GM19438 (cell line): ENCODE measurements around the gene MTX1.
"Not testable (repeated sequence)": the region's sequence is repeated elsewhere in the genome, so short reads cannot be mapped to it uniquely, and the experiment has no call there.

ENCODE experiments used
- ATAC-seq: cut with Tn5 transposase; IDR thresholded peaks from one replicate; pipeline ENCODE4 v1.9.1; 2021; ENCODE audit warnings: low read depth; ENCODE audit not compliant: unreplicated experiment

The MTX1 gene

GRCh38 chr1:155208541-155209311 lies at the start of gene MTX1:
Gene MTX1 (plus strand): TSS chr1:155208695. CDS start chr1:155208805, 110 bp downstream.
- ATAC-seq = peak; percentile 67

DNA sequence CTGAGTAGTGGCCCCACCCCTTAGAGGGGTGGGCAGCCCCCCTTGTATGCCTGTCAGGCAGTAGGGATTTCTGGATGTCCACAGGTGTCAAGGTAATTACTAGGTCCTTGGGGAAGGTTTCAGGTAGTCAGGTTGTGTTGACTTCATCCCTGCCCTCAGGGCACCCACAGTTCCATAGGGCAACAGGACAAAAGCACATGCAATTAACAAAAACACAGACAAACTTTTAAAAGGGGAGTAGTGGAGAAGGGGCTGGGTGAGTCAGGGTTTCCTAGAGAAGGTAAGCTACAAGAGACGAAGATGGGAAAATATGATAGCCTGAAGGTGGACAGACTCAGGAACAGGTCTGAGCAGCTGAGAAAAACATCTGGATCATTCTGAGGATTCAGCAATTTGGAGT lies 49.5 kb upstream of the MTX1 start:
- no peak for ATAC-seq

DNA sequence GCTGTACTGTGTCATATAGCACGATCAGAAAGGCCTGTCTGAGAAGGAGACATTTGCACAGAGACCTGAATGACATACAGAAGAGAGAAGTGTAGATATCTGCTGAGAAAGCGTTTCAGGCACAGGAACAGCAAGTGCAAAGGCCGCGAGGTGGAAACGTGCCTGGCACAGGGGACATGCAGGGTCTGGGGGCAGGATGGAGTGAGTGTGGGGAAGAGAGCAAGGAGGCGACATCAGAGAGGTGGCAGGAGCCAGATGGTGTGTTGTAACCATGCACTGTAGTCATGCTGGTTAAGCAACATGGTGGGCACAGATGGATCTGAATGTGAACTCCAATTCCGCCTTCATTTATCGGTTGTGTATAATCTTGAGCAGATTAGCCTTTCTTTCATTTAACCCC lies 48.4 kb upstream of the MTX1 start:
- ATAC-seq = no peak

- ATAC-seq = not testable (repeated sequence)
Observed at GRCh38 chr1:155162631-155163030, 45.9 kb upstream of the MTX1 start.

GRCh38 chr1:155163785-155164184 lies 44.7 kb upstream of the MTX1 start:
- ATAC-seq = not testable (repeated sequence)

GRCh38 chr1:155164625-155165024 lies 43.9 kb upstream of the MTX1 start:
- ATAC-seq = not testable (repeated sequence)

GRCh38 chr1:155166051-155166470 lies 42.4 kb upstream of the MTX1 start:
- no peak for ATAC-seq

- no peak for ATAC-seq
Observed at GRCh38 chr1:155166471-155167165, 41.9 kb upstream of the MTX1 start.

GRCh38 chr1:155167166-155168104 lies 41.1 kb upstream of the MTX1 start:
- ATAC-seq = no peak

DNA sequence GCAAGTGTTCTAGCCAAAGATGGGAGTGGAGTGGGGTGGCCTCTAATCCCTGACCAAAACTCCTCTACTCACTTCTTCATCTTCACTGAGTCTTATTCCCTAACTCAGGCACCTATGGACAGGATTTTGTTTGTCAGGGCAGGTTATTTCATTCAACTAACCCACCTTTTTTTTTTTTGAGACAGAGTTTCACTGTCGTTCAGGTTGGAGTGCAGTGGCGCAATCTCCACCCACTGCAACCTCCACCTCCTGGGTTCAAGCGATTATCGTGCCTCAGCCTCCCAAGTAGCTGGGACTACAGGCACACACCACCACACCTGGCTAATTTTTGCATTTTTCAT lies 40.4 kb upstream of the MTX1 start:
- ATAC-seq = not testable (repeated sequence)

DNA sequence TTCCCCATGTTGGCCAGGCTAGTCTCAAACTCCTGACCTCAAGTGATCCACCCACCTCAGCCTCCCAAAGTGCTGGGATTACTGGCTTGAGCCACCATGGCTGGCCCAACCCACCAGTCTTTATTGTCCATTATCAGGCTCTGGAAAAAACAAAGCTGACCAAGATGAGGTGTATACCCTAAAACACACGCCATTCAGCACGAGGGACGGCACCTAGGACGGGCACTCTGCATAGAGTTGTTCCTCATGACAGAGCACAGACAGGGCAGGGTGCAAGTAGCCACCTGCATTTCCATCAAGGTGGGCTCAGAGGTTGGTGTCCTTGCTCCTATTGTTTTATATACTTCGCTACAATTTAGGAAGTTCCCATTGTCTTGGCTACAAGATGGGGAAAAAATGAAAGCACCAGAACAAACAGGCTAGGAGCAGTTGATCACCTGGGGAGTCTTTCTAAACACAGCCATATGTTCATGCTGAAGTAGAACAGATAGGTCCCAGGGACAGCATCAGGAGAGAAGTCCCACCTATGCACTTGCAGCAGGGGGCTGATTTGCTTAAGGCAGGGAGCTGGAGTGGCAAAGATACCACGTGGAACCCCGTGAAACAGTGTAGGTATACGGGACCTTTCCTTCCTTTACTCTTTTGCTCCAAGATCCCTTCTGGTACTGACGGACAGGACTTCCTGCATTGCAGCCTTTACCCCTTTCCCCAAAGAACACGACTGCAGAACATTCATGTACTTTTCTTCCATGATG lies 39.9 kb upstream of the MTX1 start:
- no peak for ATAC-seq

DNA sequence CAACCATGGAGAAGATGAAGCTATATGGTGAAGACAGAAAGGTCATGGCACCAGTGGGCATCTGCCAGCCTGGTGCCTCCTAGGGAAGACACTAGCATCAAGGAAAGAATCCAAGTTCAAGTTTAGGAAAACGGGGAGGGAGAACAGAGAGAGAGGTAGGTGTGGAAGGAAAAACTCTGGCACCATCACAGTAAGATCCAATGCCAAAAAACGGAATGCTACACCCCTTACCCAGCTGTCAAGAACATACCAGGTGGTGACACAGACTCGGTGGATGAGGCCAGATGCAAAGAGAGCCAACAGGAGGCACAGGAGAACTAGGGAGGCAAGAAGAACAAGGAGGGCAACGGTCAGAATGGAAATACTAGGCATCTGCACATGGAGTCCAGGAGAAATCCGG lies 39.0 kb upstream of the MTX1 start:
- ATAC-seq = no peak

DNA sequence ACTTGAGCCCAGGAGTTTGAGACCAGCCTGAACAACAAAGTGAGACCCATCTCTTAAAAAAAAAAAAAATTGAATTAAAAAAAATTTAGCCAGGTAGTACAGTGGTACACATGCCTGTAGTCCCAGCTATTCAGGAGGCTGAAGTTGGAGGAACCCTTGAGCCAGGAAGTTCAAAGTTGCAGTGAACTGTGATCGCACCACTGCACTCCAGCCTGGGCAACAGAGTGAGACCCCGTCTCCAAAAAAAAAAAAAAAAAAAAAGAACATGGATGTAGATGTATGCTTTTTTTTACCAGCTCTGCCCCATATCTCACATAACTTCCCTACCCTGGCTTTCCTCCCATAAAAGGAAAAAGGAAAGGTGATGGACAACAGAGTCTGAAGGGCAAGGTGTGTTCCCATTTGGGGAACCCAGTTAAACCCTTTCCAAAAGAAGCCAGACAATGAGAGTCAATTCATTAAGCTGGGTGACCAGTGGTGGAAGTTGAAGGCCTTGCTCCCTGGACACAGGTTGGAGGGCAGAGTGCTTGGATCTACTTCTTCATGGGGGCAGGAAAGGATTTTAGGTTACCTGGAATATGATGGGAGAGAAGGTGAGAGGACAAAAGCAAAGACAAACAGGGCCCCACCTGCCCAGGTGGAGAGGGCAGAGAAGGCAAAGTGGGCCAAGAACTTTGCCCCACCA lies 38.3 kb upstream of the MTX1 start:
- ATAC-seq = no peak

DNA sequence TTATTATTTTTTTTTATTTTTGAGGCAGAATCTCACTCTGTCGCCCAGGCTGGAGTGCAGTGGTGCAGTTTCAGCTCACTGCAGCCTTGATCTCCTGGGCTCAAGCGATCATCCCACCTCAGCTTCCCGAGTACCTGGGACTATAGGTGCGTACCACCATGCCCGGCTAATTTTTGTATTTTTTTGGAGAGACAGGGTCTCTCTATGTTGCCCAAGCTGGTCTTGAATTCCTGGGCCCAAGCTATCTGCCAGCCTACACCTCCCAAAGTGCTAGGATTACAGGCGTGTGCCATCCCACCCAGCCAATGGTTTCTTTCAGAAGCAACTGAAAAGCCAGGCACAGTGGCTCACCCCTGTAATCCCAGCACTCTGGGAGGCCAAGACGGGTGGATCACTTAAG lies 37.7 kb upstream of the MTX1 start:
- no peak for ATAC-seq

GRCh38 chr1:155171836-155172731 lies 36.4 kb upstream of the MTX1 start:
- ATAC-seq = no peak

- peak; percentile 84 for ATAC-seq
Observed at GRCh38 chr1:155172732-155173477, 35.6 kb upstream of the MTX1 start, which contains the start of gene KRTCAP2. Gene KRTCAP2 (minus strand): TSS chr1:155173304. CDS start chr1:155173224, 80 bp downstream.

GRCh38 chr1:155173478-155174323 lies 34.8 kb upstream of the MTX1 start, which contains the start of gene TRIM46:
Gene TRIM46 (plus strand): TSS chr1:155173849. CDS start chr1:155173967, 118 bp downstream.
- peak; percentile 9 for ATAC-seq
